H1 (cell line): ENCODE data around the gene CACNA1C.

Experiments
- CTCF ChIP-seq, 3 experiments: IDR thresholded peaks; 1 replicate in 2 of 3; 2 replicates in 1 of 3; pipeline versions ENCODE4 v1.5.1 to v1.6.1; 2011; ENCODE audit warnings: low read length in 3 of 3, mild to moderate bottlenecking in 3 of 3, inconsistent platforms in 2 of 3, low read depth in 1 of 3, moderate library complexity in 1 of 3; ENCODE audit not compliant: insufficient read depth in 1 of 3; ENCODE audit errors: control extremely low read depth in 1 of 3
- EZH2 ChIP-seq: fragments of 200-600 bp; sonication (generic); IDR thresholded peaks from 2 replicates; pipeline ENCODE4 v1.7.1; 2012; ENCODE audit warnings: low read depth, mild to moderate bottlenecking, moderate library complexity, low read length, inconsistent platforms; ENCODE audit not compliant: severe bottlenecking
- GABPA ChIP-seq: IDR thresholded peaks from 2 replicates; pipeline ENCODE4 v1.6.1; 2011; ENCODE audit warnings: mild to moderate bottlenecking, low read length, moderate library complexity, borderline replicate concordance; ENCODE audit not compliant: insufficient read depth
- JUN ChIP-seq: IDR thresholded peaks from 2 replicates; pipeline ENCODE4 v1.6.1; 2011; ENCODE audit warnings: low read depth, mild to moderate bottlenecking, improper control_type of control experiment, low read length
- PHF8 ChIP-seq: fragments of 200-600 bp; sonication (generic); conservative IDR thresholded peaks from 2 replicates; pipeline ENCODE4 v1.7.1; 2012; ENCODE audit warnings: low read depth, mild to moderate bottlenecking, inconsistent platforms, low read length, moderate library complexity
- POLR2A ChIP-seq, 2 experiments: IDR thresholded peaks; 1 replicate in 1 of 2; 2 replicates in 1 of 2; pipeline ENCODE4 v1.6.1; 2011; ENCODE audit warnings: low read depth in 2 of 2, low read length in 2 of 2, mild to moderate bottlenecking in 2 of 2; ENCODE audit errors: control extremely low read depth in 1 of 2
- POU5F1 ChIP-seq: IDR thresholded peaks from 2 replicates; pipeline ENCODE4 v1.6.1; 2011; ENCODE audit warnings: low read depth, mild to moderate bottlenecking, low read length, moderate library complexity

GRCh38 chr12:2743478-2743877 is 690.7 kb downstream of the CACNA1C start:
- no peak for TF ChIP-seq CTCF (IDR thresholded peaks at IDR 0.05; ENCODE audit: control extremely low read depth in 1 of 3, insufficient read depth in 1 of 3, low read depth in 1 of 3, low read length in 3 of 3)
- TF ChIP-seq POLR2A (IDR thresholded peaks at IDR 0.05; ENCODE audit: control extremely low read depth in 1 of 2, low read depth in 2 of 2, low read length in 2 of 2): no peak
- no peak for TF ChIP-seq PHF8
- no peak for TF ChIP-seq POU5F1
- no peak for TF ChIP-seq GABPA
- no peak for TF ChIP-seq JUN
- no peak for TF ChIP-seq EZH2
